Tibial nerve (tissue), 4 donors: ENCODE results near the gene SLC35A5. TPM values are rescaled to one million over a fixed set of nuclear protein-coding genes. Genes with fewer than 3 reads are reported as not detected.
A peak's percentile ranks its signal among the peaks of the same experiment; 100 is the strongest.
"Not testable (repeated sequence)": the region's sequence is repeated elsewhere in the genome, so short reads cannot be mapped to it uniquely, and the experiment has no call there.

ENCODE experiments used
- DNase-seq, 2 donors: peaks; one replicate each; pipeline ENCODE4 v3.0.0-alpha.2; 2019; ENCODE audit warnings: low spot score in 2 of 2
- H3K27ac ChIP-seq, 4 donors: fragments of 200-600 bp; sonication (generic) in 3 of 4; one replicate each; pipeline ENCODE4 v1.5.1; 2017 to 2019; ENCODE audit warnings: mild to moderate bottlenecking in 1 of 4
- H3K27me3 ChIP-seq, 2 donors: fragments of 200-600 bp; sonication (generic) in 1 of 2; one replicate each; pipeline versions ENCODE4 v1.5.1 to v1.6.0; 2017 to 2019
- H3K36me3 ChIP-seq, 3 donors: fragments of 200-600 bp; sonication (generic); one replicate each; pipeline ENCODE4 v1.5.1; 2018 to 2019
- H3K4me1 ChIP-seq, 4 donors: fragments of 200-600 bp; sonication (generic) in 3 of 4; one replicate each; pipeline ENCODE4 v1.5.1; 2017 to 2019
- H3K4me3 ChIP-seq, 4 donors: fragments of 200-600 bp; sonication (generic) in 3 of 4; one replicate each; pipeline ENCODE4 v1.5.1; 2017 to 2019; ENCODE audit warnings: mild to moderate bottlenecking in 1 of 4, moderate library complexity in 1 of 4
- H3K9me3 ChIP-seq, 4 donors: fragments of 200-600 bp; sonication (generic) in 3 of 4; one replicate each; pipeline ENCODE4 v1.5.1; 2017 to 2019
- CTCF ChIP-seq, 5 experiments: fragments of 200-600 bp in 3 of 5; fragments of 450-650 bp in 2 of 5; sonication (generic) in 3 of 5; IDR thresholded peaks; one replicate each; pipeline ENCODE4 v1.5.1; 2016 to 2019; ENCODE audit warnings: antibody characterized with exemption in 5 of 5, mild to moderate bottlenecking in 3 of 5, moderate library complexity in 2 of 5
- EP300 ChIP-seq, 2 donors: sonication (generic); formaldehyde crosslinking; IDR thresholded peaks; one replicate each; pipeline ENCODE4 v1.6.1; 2017; ENCODE audit warnings: antibody characterized with exemption in 2 of 2, mild to moderate bottlenecking in 1 of 2
- POLR2A ChIP-seq, 2 donors: fragments of 450-650 bp; IDR thresholded peaks; one replicate each; pipeline ENCODE4 v1.6.1; 2017; ENCODE audit warnings: antibody characterized with exemption in 2 of 2, mild to moderate bottlenecking in 2 of 2, moderate library complexity in 2 of 2
- WGBS, 2 donors: methylation state at CpG; one replicate each; pipeline ENCODE4 v1.1.5; 2018; 5-methylcytosine and 5-hydroxymethylcytosine counted together
- total RNA-seq, 4 donors: library from RNA; depleted of rRNA; stranded (reverse); fragments of >200 nt; gene quantifications; one replicate each; pipeline ENCODE4 v1.1.0, GENCODE V29; 2016

SLC35A5 gene
- total RNA-seq, 4 donors from 2014 or later = 19.0 to 30.4 (median 25.0) TPM

GRCh38 chr3:112555535-112556170, 6.2 kb upstream of the SLC35A5 start:
- peaks cover 0 to 63% (median 19%) of the 10 kb centered on the region in 4 donors for H3K4me1 ChIP-seq
- no peaks in the 10 kb centered on the region for H3K27me3 ChIP-seq
- no peak for DNase-seq
- H3K36me3 ChIP-seq = no peaks in the 10 kb centered on the region
- no peak overlapping the region for H3K27ac ChIP-seq
- WGBS, 2 donors = 82 to 88% methylated on average over 1 of the region's 1 CpG
- TF ChIP-seq CTCF (IDR thresholded peaks at IDR 0.05) (no peak), POLR2A (IDR thresholded peaks at IDR 0.05) (no peak), EP300 (IDR thresholded peaks at IDR 0.05) (no peak)
- H3K4me3 ChIP-seq = no peak overlapping the region
- H3K9me3 ChIP-seq = no peaks in the 10 kb centered on the region

GRCh38 chr3:112557976-112558375, 3.9 kb upstream of the SLC35A5 start:
- no peaks in the 10 kb centered on the region for H3K27me3 ChIP-seq
- H3K9me3 ChIP-seq = no peaks in the 10 kb centered on the region
- 78 to 81% methylated on average over 1 of the region's 1 CpG for WGBS, 2 donors
- H3K27ac ChIP-seq = no peak overlapping the region
- H3K4me1 ChIP-seq = peaks cover 0 to 60% (median 23%) of the 10 kb centered on the region in 4 donors
- DNase-seq = no peak
- TF ChIP-seq CTCF (IDR thresholded peaks at IDR 0.05) = no peak
- H3K36me3 ChIP-seq = no peaks in the 10 kb centered on the region
- H3K4me3 ChIP-seq = no peak overlapping the region

- peaks cover 0 to 57% (median 28%) of the 10 kb centered on the region in 4 donors for H3K4me1 ChIP-seq
- no peak for DNase-seq
- TF ChIP-seq POLR2A (IDR thresholded peaks at IDR 0.05) (no peak), EP300 (IDR thresholded peaks at IDR 0.05) (no peak), CTCF (IDR thresholded peaks at IDR 0.05) (no peak)
- peak overlapping the region in 2 of 4 donors; percentile 89 to 99 for H3K27ac ChIP-seq
- H3K36me3 ChIP-seq = peaks cover 0 to 3% (median 0%) of the 10 kb centered on the region in 3 donors
- H3K4me3 ChIP-seq = peak overlapping the region in 2 of 4 donors; percentile 83 to 87
- H3K9me3 ChIP-seq = no peaks in the 10 kb centered on the region
- 19 to 30% methylated on average over 2 of the region's 2 CpGs for WGBS, 2 donors
- H3K27me3 ChIP-seq = no peaks in the 10 kb centered on the region
These were observed 1.5 kb upstream of the SLC35A5 start for GRCh38 chr3:112560307-112560706.

DNA sequence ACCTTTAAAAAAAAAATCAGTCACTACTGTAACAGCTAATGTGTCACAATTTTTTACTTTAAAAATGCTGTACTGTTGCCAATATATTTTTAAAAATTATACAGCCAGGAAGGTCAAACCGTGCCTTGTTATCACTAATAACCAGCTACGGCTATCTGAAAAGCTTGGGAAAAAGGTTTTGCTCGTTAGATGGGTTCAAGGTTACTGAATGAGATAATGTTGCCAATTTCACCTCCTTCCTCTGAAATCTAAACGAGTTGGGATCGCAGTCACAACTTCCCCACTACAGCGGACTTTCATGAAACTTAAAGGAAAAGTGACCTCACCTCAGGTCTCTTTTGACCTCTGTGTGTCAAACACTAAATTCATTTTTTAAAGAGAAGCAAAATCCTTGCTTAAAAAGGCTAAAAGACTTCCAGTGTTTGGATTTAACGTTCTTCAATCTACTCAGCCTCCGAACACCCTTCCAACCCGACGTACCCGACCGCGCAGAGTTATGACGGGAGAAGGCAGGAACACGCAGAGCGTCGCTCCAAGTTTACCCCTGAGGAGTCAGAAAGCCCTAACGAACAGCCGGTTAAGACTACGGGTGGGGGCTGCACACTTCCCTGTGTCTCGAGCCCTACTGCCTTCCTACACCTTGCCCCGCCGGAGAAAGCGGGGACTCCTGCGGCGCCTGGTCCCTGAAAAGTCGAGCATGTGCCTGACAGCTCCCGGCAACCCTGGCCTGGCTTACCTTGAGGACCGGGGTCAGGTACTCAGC, 943 bp upstream of the SLC35A5 start:
- Histone ChIP-seq H3K4me1 (peaks cover 0 to 51% (median 24%) of the 10 kb centered on the region in 4 donors), H3K36me3 (peaks cover 0 to 9% (median 0%) of the 10 kb centered on the region in 3 donors), H3K27me3 (no peaks in the 10 kb centered on the region), H3K27ac (peak overlapping the region; percentile 89 to 99 (median 94)), H3K4me3 (peak overlapping the region; percentile 76 to 87 (median 80)), H3K9me3 (no peaks in the 10 kb centered on the region)
- TF ChIP-seq CTCF (IDR thresholded peaks at IDR 0.05) = no peak
- WGBS, 2 donors = 0 to 1% methylated on average over 21 to 24 of the region's 29 CpGs
- DNase-seq = peak in 1 of 2 donors; percentile 50

DNA sequence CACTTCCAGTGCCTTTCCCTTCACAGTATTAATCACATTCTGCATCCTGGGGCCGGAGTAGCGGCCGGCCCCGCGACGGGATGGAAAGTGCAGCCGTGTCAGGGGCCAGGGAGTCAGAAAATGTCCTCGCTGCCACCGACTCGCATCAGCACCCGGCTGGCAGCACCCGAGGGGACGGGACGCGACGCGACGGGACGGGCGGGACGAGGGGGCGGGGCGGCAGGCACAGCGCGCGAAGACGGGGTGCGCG, 436 bp upstream of the SLC35A5 start:
- Histone ChIP-seq H3K4me3 (peak overlapping the region; percentile 76 to 87 (median 80)), H3K36me3 (peaks cover 0 to 11% (median 0%) of the 10 kb centered on the region in 3 donors), H3K4me1 (peaks cover 0 to 50% (median 23%) of the 10 kb centered on the region in 4 donors), H3K27me3 (no peaks in the 10 kb centered on the region), H3K27ac (peak overlapping the region; percentile 89 to 99 (median 94)), H3K9me3 (no peaks in the 10 kb centered on the region)
- TF ChIP-seq POLR2A (IDR thresholded peaks at IDR 0.05) = no peak
- no peak for TF ChIP-seq CTCF (IDR thresholded peaks at IDR 0.05)
- TF ChIP-seq EP300 (IDR thresholded peaks at IDR 0.05) = no peak
- DNase-seq = no peak
- WGBS, 2 donors = 0% methylated on average over 12 to 22 of the region's 29 CpGs

GRCh38 chr3:112564247-112564939, 2.5 kb downstream of the SLC35A5 start:
- 77 to 81% methylated on average over 15 of the region's 15 CpGs for WGBS, 2 donors
- DNase-seq, H3K9me3 ChIP-seq, H3K27ac ChIP-seq, H3K27me3 ChIP-seq, H3K4me3 ChIP-seq: not testable (repeated sequence)
- peaks cover 0 to 35% (median 21%) of the 10 kb centered on the region in 4 donors for H3K4me1 ChIP-seq
- H3K36me3 ChIP-seq = peaks cover 0 to 38% (median 0%) of the 10 kb centered on the region in 3 donors
